Measurements from ENCODE around the gene ASXL1. TPM values are rescaled to one million over a fixed set of nuclear protein-coding genes. Genes with fewer than 3 reads are reported as not detected.

The ASXL1 gene
- total RNA-seq, 1 donor from 2014 or later = 90.8 TPM

DNA sequence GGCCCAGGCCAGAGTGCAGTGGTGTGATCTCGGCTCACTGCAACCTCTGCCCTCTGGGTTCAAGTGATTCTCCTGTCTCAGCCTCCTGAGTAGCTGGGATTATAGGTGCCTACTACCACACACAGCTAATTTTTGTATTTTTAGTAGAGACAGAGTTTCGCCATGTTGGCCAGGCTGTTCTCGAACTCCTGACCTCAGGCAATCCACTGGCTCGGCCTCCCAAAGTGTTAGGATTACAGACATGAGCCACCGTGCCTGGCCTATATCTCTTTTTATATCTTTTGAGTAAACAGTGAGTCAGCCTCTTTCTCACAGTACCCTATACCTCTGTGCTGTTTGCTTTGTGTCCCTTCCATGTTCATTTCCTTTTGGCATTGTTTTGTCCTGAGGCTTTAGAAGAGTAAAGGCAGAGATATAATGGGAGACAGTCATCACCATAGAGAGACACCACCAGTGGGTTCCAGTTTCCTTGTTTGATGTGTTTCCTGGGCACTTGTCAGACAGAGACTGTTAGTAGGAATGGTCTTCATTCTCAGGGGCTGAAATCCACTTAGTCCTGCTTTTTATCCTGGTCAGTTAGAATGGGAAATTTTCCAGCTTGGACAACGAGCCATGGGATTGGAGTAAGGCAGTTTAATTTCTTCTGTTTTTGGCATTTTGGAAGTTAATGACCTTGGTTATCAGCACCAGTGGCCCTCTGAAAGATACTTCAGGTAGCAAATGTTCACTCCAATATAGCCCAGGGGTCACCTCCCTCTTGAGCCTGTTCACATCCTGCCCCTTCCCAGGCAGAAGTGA is 32.2 kb upstream of the ASXL1 start:
- H3K4me1 Mint-ChIP-seq (ENCODE audit: unreplicated experiment) = peaks cover 17% of the 10 kb centered on the region
- DNase-seq (ENCODE audit: low spot score) = no peak
- TF ChIP-seq, protein P1, sequence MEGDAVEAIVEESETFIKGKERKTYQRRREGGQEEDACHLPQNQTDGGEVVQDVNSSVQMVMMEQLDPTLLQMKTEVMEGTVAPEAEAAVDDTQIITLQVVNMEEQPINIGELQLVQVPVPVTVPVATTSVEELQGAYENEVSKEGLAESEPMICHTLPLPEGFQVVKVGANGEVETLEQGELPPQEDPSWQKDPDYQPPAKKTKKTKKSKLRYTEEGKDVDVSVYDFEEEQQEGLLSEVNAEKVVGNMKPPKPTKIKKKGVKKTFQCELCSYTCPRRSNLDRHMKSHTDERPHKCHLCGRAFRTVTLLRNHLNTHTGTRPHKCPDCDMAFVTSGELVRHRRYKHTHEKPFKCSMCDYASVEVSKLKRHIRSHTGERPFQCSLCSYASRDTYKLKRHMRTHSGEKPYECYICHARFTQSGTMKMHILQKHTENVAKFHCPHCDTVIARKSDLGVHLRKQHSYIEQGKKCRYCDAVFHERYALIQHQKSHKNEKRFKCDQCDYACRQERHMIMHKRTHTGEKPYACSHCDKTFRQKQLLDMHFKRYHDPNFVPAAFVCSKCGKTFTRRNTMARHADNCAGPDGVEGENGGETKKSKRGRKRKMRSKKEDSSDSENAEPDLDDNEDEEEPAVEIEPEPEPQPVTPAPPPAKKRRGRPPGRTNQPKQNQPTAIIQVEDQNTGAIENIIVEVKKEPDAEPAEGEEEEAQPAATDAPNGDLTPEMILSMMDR (IDR thresholded peaks at IDR 0.05; ENCODE audit: unreplicated experiment) = no peak
- H3K27ac Mint-ChIP-seq (ENCODE audit: unreplicated experiment) = peak overlapping the region; percentile 92
- H3K4me3 Mint-ChIP-seq (ENCODE audit: unreplicated experiment) = no peak overlapping the region
- H3K27me3 Mint-ChIP-seq (ENCODE audit: unreplicated experiment) = no peaks in the 10 kb centered on the region
- no peaks in the 10 kb centered on the region for H3K9me3 Mint-ChIP-seq (ENCODE audit: unreplicated experiment)
- no peaks in the 10 kb centered on the region for H3K36me3 Mint-ChIP-seq (ENCODE audit: low read depth, unreplicated experiment)

DNA sequence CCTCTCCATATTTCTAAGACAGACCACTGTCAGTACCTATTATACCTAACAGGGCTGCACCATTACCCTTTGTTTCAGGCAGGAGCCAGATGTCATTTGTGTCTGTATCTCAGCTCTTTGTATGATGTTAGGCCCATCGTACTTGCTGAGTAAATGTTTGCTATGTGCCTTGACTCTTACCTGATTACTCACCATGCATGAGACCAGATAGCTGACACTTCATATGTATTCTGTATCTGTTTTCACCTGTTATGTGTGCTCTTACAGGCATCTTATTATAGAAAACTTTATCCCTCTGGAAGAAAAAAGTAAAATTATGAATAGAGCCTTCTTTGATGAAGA is 31.7 kb upstream of the ASXL1 start:
- no peaks in the 10 kb centered on the region for H3K9me3 Mint-ChIP-seq (ENCODE audit: unreplicated experiment)
- no peaks in the 10 kb centered on the region for H3K27me3 Mint-ChIP-seq (ENCODE audit: unreplicated experiment)
- peaks cover 1% of the 10 kb centered on the region for H3K36me3 Mint-ChIP-seq (ENCODE audit: low read depth, unreplicated experiment)
- DNase-seq (ENCODE audit: low spot score) = no peak
- no peak overlapping the region for H3K4me3 Mint-ChIP-seq (ENCODE audit: unreplicated experiment)
- H3K4me1 Mint-ChIP-seq (ENCODE audit: unreplicated experiment) = peaks cover 23% of the 10 kb centered on the region
- peak overlapping the region; percentile 92 for H3K27ac Mint-ChIP-seq (ENCODE audit: unreplicated experiment)
- TF ChIP-seq, protein P1 (IDR thresholded peaks at IDR 0.05; ENCODE audit: unreplicated experiment) = no peak

DNA sequence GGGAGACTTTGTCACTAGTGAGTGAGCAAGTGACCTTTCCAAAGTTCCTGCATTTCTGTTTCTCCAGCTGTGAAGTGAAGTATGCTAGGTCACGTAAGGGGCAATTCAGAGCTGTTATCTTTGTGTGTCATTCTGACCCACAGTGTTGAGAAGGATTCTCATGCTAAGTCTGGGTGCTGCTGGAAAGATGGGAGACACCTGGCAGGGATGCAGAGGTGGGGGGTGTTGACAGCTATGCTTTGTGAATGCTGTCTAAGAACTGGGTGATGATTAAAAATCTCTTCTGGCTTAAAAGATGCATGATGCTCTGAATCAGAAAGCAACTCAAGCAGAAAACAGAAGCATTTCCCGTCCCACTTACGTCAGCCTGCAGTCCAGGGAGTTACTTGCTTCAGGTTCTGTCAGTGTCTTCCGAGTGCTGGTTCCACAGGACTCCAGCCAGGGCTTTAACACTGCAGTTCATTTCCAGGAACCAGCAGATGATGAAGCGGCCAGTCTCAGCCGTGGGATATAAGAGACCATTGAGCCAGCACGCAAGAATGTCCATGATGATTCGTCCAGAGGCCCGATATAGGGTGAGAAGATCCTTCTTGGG is 30.9 kb upstream of the ASXL1 start:
- TF ChIP-seq, protein P1 (IDR thresholded peaks at IDR 0.05; ENCODE audit: unreplicated experiment) = no peak
- H3K27me3 Mint-ChIP-seq (ENCODE audit: unreplicated experiment) = no peaks in the 10 kb centered on the region
- H3K36me3 Mint-ChIP-seq (ENCODE audit: low read depth, unreplicated experiment) = peaks cover 9% of the 10 kb centered on the region
- H3K4me3 Mint-ChIP-seq (ENCODE audit: unreplicated experiment) = no peak overlapping the region
- H3K27ac Mint-ChIP-seq (ENCODE audit: unreplicated experiment) = no peak overlapping the region
- no peak for DNase-seq (ENCODE audit: low spot score)
- no peaks in the 10 kb centered on the region for H3K9me3 Mint-ChIP-seq (ENCODE audit: unreplicated experiment)
- peaks cover 29% of the 10 kb centered on the region for H3K4me1 Mint-ChIP-seq (ENCODE audit: unreplicated experiment)

DNA sequence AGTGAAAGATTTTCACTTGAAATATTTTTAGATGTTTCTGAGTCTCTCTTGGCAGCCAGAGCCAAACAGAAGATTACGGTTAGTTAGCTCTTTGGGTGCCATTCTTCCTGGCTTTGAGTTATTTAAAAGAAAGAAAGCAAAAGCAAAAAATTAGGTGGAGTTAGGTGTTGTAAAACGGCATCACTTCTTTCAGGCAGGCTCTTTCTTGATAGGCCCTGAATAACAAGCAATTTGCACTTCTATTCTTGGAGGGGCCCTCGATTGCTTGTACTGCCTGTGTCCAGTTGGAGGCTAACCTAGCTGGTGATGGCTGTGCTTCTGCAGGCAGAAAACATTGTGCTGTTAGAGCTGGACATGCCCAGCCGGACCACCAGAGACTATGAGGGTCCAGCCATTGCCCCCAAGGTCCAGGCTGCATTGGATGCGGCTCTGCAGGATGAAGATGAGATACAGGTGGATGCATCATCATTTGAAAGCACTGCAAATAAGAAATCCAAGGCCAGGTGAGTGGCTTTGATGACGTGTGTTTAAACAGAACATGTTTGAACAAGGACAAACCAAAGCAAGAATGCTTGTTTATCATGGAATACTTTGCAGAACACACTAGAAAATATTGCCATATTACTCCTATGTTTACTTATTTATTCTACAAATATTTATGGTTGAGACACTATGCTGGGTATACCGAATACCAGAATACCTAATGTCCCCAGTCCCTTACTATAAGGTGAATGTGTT is 28.1 kb upstream of the ASXL1 start:
- Mint-ChIP-seq H3K4me1 (ENCODE audit: unreplicated experiment) (peaks cover 29% of the 10 kb centered on the region), H3K4me3 (ENCODE audit: unreplicated experiment) (no peak overlapping the region), H3K27me3 (ENCODE audit: unreplicated experiment) (peaks cover 1% of the 10 kb centered on the region), H3K27ac (ENCODE audit: unreplicated experiment) (peak overlapping the region; percentile 36), H3K9me3 (ENCODE audit: unreplicated experiment) (no peaks in the 10 kb centered on the region), H3K36me3 (ENCODE audit: low read depth, unreplicated experiment) (peaks cover 26% of the 10 kb centered on the region)
- DNase-seq (ENCODE audit: low spot score) = no peak
- TF ChIP-seq, protein P1 (IDR thresholded peaks at IDR 0.05; ENCODE audit: unreplicated experiment) = no peak

DNA sequence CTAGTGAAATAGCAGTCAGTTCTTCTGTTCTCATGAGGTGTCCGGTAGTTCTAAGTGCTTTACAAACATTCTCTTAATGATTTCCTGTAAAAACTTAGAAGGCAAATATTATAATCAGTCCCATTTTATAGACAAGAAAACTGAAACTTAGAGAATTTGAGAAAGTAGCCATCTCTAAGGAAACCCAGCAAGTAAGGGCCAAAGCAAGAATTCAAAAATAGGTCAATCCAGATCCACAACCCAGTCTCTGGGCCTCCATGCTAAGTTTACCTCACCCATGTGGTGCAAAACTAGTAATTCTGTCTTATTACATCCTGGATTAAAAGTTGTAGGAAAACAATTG is 27.6 kb upstream of the ASXL1 start:
- TF ChIP-seq, protein P1 (IDR thresholded peaks at IDR 0.05; ENCODE audit: unreplicated experiment) = no peak
- peaks cover 1% of the 10 kb centered on the region for H3K27me3 Mint-ChIP-seq (ENCODE audit: unreplicated experiment)
- H3K36me3 Mint-ChIP-seq (ENCODE audit: low read depth, unreplicated experiment) = peaks cover 26% of the 10 kb centered on the region
- H3K27ac Mint-ChIP-seq (ENCODE audit: unreplicated experiment) = no peak overlapping the region
- no peaks in the 10 kb centered on the region for H3K9me3 Mint-ChIP-seq (ENCODE audit: unreplicated experiment)
- no peak overlapping the region for H3K4me3 Mint-ChIP-seq (ENCODE audit: unreplicated experiment)
- DNase-seq (ENCODE audit: low spot score) = no peak
- peaks cover 29% of the 10 kb centered on the region for H3K4me1 Mint-ChIP-seq (ENCODE audit: unreplicated experiment)

Measured in endothelial cell (in vitro differentiated cells).